ENCODE measurements around the gene MED20. TPM values are rescaled to one million over a fixed set of nuclear protein-coding genes. Genes with fewer than 3 reads are reported as not detected.

The MED20 gene
- polyA plus RNA-seq, 1 donor (not counting 4 experiments of a cell fraction or from before 2014, with no cell fraction given) = 37.5 TPM

- Histone ChIP-seq H3K4me2 (ENCODE audit: control insufficient read depth, extremely low read depth, insufficient read depth, low read depth, low read length) (no peak overlapping the region), H3K9ac (ENCODE audit: control insufficient read depth, extremely low read depth, insufficient read depth, low read length) (no peak overlapping the region), H3K9me3 (ENCODE audit: control insufficient read depth, low read depth, low read length) (no peaks in the 10 kb centered on the region), H2AFZ (ENCODE audit: control insufficient read depth, low read length) (no peak overlapping the region), H3K9me1 (ENCODE audit: control insufficient read depth, extremely low read depth, insufficient read depth, low read length) (no peaks in the 10 kb centered on the region), H3K27me3 (ENCODE audit: control insufficient read depth, extremely low read depth, insufficient read depth, low read length) (no peaks in the 10 kb centered on the region), H3K79me2 (ENCODE audit: control insufficient read depth, insufficient read depth, low read length) (no peaks in the 10 kb centered on the region), H3K27ac (ENCODE audit: control insufficient read depth, insufficient read depth, low read length) (no peak overlapping the region), H4K20me1 (ENCODE audit: control insufficient read depth, extremely low read depth, insufficient read depth, low read length) (no peaks in the 10 kb centered on the region), H3K4me1 (ENCODE audit: control insufficient read depth, extremely low read depth, insufficient read depth, low read length) (no peaks in the 10 kb centered on the region), H3K4me3 (ENCODE audit: control insufficient read depth in 2 of 3, extremely low read depth in 1 of 3, insufficient read depth in 2 of 3, low read depth in 1 of 3, low read length in 3 of 3) (no peak overlapping the region), H3K36me3 (ENCODE audit: control insufficient read depth in 2 of 2, extremely low read depth in 1 of 2, insufficient read depth in 2 of 2, low read length in 2 of 2) (no peaks in the 10 kb centered on the region)
- DNase-seq (ENCODE audit: low read depth, low spot score) (no peak), FAIRE-seq (no peak)
- dilution Hi-C loops (cut with MboI; ENCODE audit: extremely low pct_ligation_motif_present, low sequenced_read_pairs) = no loop called here
- TF ChIP-seq EZH2 (IDR thresholded peaks at IDR 0.05; ENCODE audit: low read length) = no peak
- TF ChIP-seq, protein P1, sequence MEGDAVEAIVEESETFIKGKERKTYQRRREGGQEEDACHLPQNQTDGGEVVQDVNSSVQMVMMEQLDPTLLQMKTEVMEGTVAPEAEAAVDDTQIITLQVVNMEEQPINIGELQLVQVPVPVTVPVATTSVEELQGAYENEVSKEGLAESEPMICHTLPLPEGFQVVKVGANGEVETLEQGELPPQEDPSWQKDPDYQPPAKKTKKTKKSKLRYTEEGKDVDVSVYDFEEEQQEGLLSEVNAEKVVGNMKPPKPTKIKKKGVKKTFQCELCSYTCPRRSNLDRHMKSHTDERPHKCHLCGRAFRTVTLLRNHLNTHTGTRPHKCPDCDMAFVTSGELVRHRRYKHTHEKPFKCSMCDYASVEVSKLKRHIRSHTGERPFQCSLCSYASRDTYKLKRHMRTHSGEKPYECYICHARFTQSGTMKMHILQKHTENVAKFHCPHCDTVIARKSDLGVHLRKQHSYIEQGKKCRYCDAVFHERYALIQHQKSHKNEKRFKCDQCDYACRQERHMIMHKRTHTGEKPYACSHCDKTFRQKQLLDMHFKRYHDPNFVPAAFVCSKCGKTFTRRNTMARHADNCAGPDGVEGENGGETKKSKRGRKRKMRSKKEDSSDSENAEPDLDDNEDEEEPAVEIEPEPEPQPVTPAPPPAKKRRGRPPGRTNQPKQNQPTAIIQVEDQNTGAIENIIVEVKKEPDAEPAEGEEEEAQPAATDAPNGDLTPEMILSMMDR (optimal IDR thresholded peaks at IDR 0.05 in 1 of 3, IDR thresholded peaks at IDR 0.05 in 1 of 3, conservative IDR thresholded peaks at IDR 0.05 in 1 of 3; ENCODE audit: extremely low read depth in 1 of 3, insufficient read depth in 2 of 3, low read length in 3 of 3) = no peak
Observed at GRCh38 chr6:41859356-41859755, 61.6 kb downstream of the MED20 start.

DNA sequence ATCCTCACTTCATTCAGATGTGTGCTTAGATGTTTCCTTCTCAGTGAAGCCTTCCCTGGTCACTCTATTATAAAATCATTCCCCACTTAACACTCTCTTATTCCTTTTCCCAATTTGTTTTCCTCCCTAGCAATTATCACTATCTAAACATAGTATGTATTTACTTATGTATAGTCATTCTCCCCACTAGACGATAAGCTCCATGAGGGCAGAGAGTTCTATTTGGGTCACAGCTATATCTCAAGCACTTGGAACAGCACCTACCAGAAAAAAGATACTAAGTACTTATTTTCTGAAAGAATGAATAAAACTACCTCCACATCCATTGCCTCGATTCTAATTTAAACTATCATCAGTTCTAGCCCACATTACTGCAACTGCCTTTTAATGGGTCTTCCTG, 62.2 kb downstream of the MED20 start:
- H3K4me2 ChIP-seq (ENCODE audit: control insufficient read depth, extremely low read depth, insufficient read depth, low read depth, low read length) = no peak overlapping the region
- no peak overlapping the region for H3K27ac ChIP-seq (ENCODE audit: control insufficient read depth, insufficient read depth, low read length)
- DNase-seq (ENCODE audit: low read depth, low spot score) (no peak), FAIRE-seq (no peak)
- H3K36me3 ChIP-seq (ENCODE audit: control insufficient read depth in 2 of 2, extremely low read depth in 1 of 2, insufficient read depth in 2 of 2, low read length in 2 of 2) = no peaks in the 10 kb centered on the region
- no peaks in the 10 kb centered on the region for H3K79me2 ChIP-seq (ENCODE audit: control insufficient read depth, insufficient read depth, low read length)
- no peak overlapping the region for H3K9ac ChIP-seq (ENCODE audit: control insufficient read depth, extremely low read depth, insufficient read depth, low read length)
- no peak overlapping the region for H2AFZ ChIP-seq (ENCODE audit: control insufficient read depth, low read length)
- H3K4me1 ChIP-seq (ENCODE audit: control insufficient read depth, extremely low read depth, insufficient read depth, low read length) = no peaks in the 10 kb centered on the region
- no peaks in the 10 kb centered on the region for H3K9me1 ChIP-seq (ENCODE audit: control insufficient read depth, extremely low read depth, insufficient read depth, low read length)
- no peaks in the 10 kb centered on the region for H3K9me3 ChIP-seq (ENCODE audit: control insufficient read depth, low read depth, low read length)
- no peaks in the 10 kb centered on the region for H3K27me3 ChIP-seq (ENCODE audit: control insufficient read depth, extremely low read depth, insufficient read depth, low read length)
- dilution Hi-C loops (cut with MboI; ENCODE audit: extremely low pct_ligation_motif_present, low sequenced_read_pairs) = no loop called here
- no peaks in the 10 kb centered on the region for H4K20me1 ChIP-seq (ENCODE audit: control insufficient read depth, extremely low read depth, insufficient read depth, low read length)
- no peak overlapping the region for H3K4me3 ChIP-seq (ENCODE audit: control insufficient read depth in 2 of 3, extremely low read depth in 1 of 3, insufficient read depth in 2 of 3, low read depth in 1 of 3, low read length in 3 of 3)
- TF ChIP-seq, protein P1 (optimal IDR thresholded peaks at IDR 0.05 in 1 of 3, IDR thresholded peaks at IDR 0.05 in 1 of 3, conservative IDR thresholded peaks at IDR 0.05 in 1 of 3; ENCODE audit: extremely low read depth in 1 of 3, insufficient read depth in 2 of 3, low read length in 3 of 3) = no peak
- no peak for TF ChIP-seq EZH2 (IDR thresholded peaks at IDR 0.05; ENCODE audit: low read length)

Small RNAs within 50 kb of the gene (small RNA-seq; reads per million reads assigned to genes)
- gene RF00019 (ENCODE audit: insufficient read length in 3 of 3, low read depth in 3 of 3, low replicate concordance in 1 of 3) = 0 reads per million in 3 experiments

Other genes with a start within 250 kb of the MED20 start
- gene TFEB, start 185.5 kb downstream of the MED20 start, polyA plus RNA-seq = 3.0 to 10.3 TPM (median 4.3 TPM) in 3 replicates
- gene PGC, start 173.7 kb downstream of the MED20 start, polyA plus RNA-seq = not detected in 3 replicates
- 2.0 to 2.5 TPM (median 2.0 TPM) in 3 replicates for gene FRS3, start 141.2 kb downstream of the MED20 start, polyA plus RNA-seq
- 0.13 to 0.61 TPM (median 0.32 TPM) in 3 replicates for gene PRICKLE4, start 140.4 kb downstream of the MED20 start, polyA plus RNA-seq
- gene TOMM6, start 133.4 kb downstream of the MED20 start, polyA plus RNA-seq = 266 to 449 TPM (median 374 TPM) in 3 replicates
- 1.0 to 3.2 TPM (median 2.3 TPM) in 3 replicates for gene USP49, start 25.8 kb downstream of the MED20 start, polyA plus RNA-seq
- gene BYSL, start 360 bp upstream of the MED20 start, polyA plus RNA-seq = 34.3 to 39.2 TPM (median 34.5 TPM) in 3 replicates
- 37.3 to 58.9 TPM (median 37.4 TPM) in 3 replicates for gene CCND3, start 20.7 kb upstream of the MED20 start, polyA plus RNA-seq
- 13.2 to 19.8 TPM (median 15.9 TPM) in 3 replicates for gene TAF8, start 129.4 kb upstream of the MED20 start, polyA plus RNA-seq
- gene C6orf132, start 221.5 kb upstream of the MED20 start, polyA plus RNA-seq = 8.1 to 15.3 TPM (median 11.8 TPM) in 3 replicates